H9 (cell line): ENCODE data around the gene C5orf34. TPM values are rescaled to one million over a fixed set of nuclear protein-coding genes. Genes with fewer than 3 reads are reported as not detected.

Source experiments
- DNase-seq: peaks from one replicate; pipeline ENCODE4 v3.0.0-alpha.2; 2017
- H2AFZ ChIP-seq: one replicate; pipeline ENCODE4 v1.6.1; 2013; ENCODE audit warnings: mild to moderate bottlenecking, low read length, control low read depth, moderate library complexity
- H2AK5ac ChIP-seq: 2 replicates; pipeline ENCODE4 v1.6.1; 2013; ENCODE audit warnings: low read length, control low read depth, mixed read lengths; ENCODE audit not compliant: insufficient read length
- H2BK120ac ChIP-seq: one replicate; pipeline ENCODE4 v1.6.1; 2013; ENCODE audit warnings: low read depth, mild to moderate bottlenecking, low read length, control low read depth, inconsistent platforms; ENCODE audit not compliant: poor library complexity, severe bottlenecking
- H2BK12ac ChIP-seq: 2 replicates; pipeline ENCODE4 v1.6.1; 2013; ENCODE audit warnings: low read length, control low read depth, mixed read lengths, low read depth; ENCODE audit not compliant: insufficient read length
- H2BK15ac ChIP-seq: 2 replicates; pipeline ENCODE4 v1.6.1; 2013; ENCODE audit warnings: low read depth, low read length, control low read depth
- H2BK20ac ChIP-seq: one replicate; pipeline ENCODE4 v1.6.1; 2013; ENCODE audit warnings: low read depth, mild to moderate bottlenecking, low read length, control low read depth, inconsistent platforms; ENCODE audit not compliant: poor library complexity, severe bottlenecking
- H2BK5ac ChIP-seq: 2 replicates; pipeline ENCODE4 v1.6.1; 2013; ENCODE audit warnings: low read length, control low read depth, mixed read lengths; ENCODE audit not compliant: insufficient read length
- H3K14ac ChIP-seq: 2 replicates; pipeline ENCODE4 v1.6.1; 2013; ENCODE audit warnings: low read length, control low read depth; ENCODE audit not compliant: insufficient read depth
- H3K18ac ChIP-seq: 2 replicates; pipeline ENCODE4 v1.6.1; 2013; ENCODE audit warnings: low read depth, mild to moderate bottlenecking, mixed read lengths, low read length, control low read depth; ENCODE audit not compliant: insufficient read length
- H3K23ac ChIP-seq: 2 replicates; pipeline ENCODE4 v1.6.1; 2013; ENCODE audit warnings: low read length, control low read depth, mixed read lengths, low read depth; ENCODE audit not compliant: insufficient read length
- H3K23me2 ChIP-seq: 2 replicates; pipeline ENCODE4 v1.6.1; 2013; ENCODE audit warnings: low read depth, mild to moderate bottlenecking, mixed read lengths, low read length, control low read depth; ENCODE audit not compliant: insufficient read length, poor library complexity, severe bottlenecking
- H3K27ac ChIP-seq: 2 replicates; pipeline ENCODE4 v1.5.1; 2013; ENCODE audit warnings: low read length, control low read depth, mixed read lengths, low read depth; ENCODE audit not compliant: insufficient read length
- H3K27me3 ChIP-seq: 2 replicates; pipeline ENCODE4 v1.6.1; 2013; ENCODE audit warnings: low read length, control low read depth, inconsistent platforms; ENCODE audit not compliant: insufficient read depth
- H3K4ac ChIP-seq: 2 replicates; pipeline ENCODE4 v1.6.1; 2013; ENCODE audit warnings: low read depth, mild to moderate bottlenecking, control low read depth, inconsistent platforms, low read length, moderate library complexity
- H3K4me1 ChIP-seq: 2 replicates; pipeline ENCODE4 v1.6.1; 2013; ENCODE audit warnings: low read length, control low read depth, inconsistent platforms; ENCODE audit not compliant: insufficient read depth
- H3K4me2 ChIP-seq: 2 replicates; pipeline ENCODE4 v1.6.1; 2013; ENCODE audit warnings: low read length, control low read depth, mixed read lengths; ENCODE audit not compliant: insufficient read length, insufficient read depth
- H3K56ac ChIP-seq: 2 replicates; pipeline ENCODE4 v1.6.1; 2013; ENCODE audit warnings: low read depth, mild to moderate bottlenecking, mixed read lengths, low read length, control low read depth; ENCODE audit not compliant: insufficient read length
- H3K79me1 ChIP-seq: 2 replicates; pipeline ENCODE4 v1.6.1; 2013; ENCODE audit warnings: low read depth, mild to moderate bottlenecking, moderate library complexity, low read length, control low read depth, inconsistent platforms; ENCODE audit not compliant: insufficient read depth, poor library complexity, severe bottlenecking
- H3K79me2 ChIP-seq: 2 replicates; pipeline ENCODE4 v1.6.1; 2013; ENCODE audit warnings: low read length, control low read depth, inconsistent platforms; ENCODE audit not compliant: insufficient read depth
- H3K9ac ChIP-seq: 2 replicates; pipeline ENCODE4 v1.6.1; 2013; ENCODE audit warnings: low read length, control low read depth, mixed read lengths; ENCODE audit not compliant: insufficient read length; ENCODE audit errors: extremely low read depth
- H3K9me3 ChIP-seq: one replicate; pipeline ENCODE4 v1.6.1; 2013; ENCODE audit warnings: low read depth, low read length, inconsistent platforms; ENCODE audit not compliant: control insufficient read depth
- H3T11ph ChIP-seq: one replicate; pipeline ENCODE4 v1.6.1; 2013; ENCODE audit warnings: mild to moderate bottlenecking, low read length, control low read depth, inconsistent platforms
- H4K20me1 ChIP-seq: one replicate; pipeline ENCODE4 v1.6.1; 2013; ENCODE audit not compliant: control insufficient read depth, insufficient read length, insufficient read depth
- H4K5ac ChIP-seq: 2 replicates; pipeline ENCODE4 v1.6.1; 2013; ENCODE audit warnings: low read depth, mild to moderate bottlenecking, mixed read lengths, low read length, control low read depth; ENCODE audit not compliant: insufficient read length
- H4K8ac ChIP-seq: replicated peaks from 2 replicates; pipeline ENCODE4 v1.6.1; 2013; ENCODE audit warnings: low read length, control low read depth, mixed read lengths, low read depth; ENCODE audit not compliant: insufficient read length
- H4K91ac ChIP-seq: 2 replicates; pipeline ENCODE4 v1.6.1; 2013; ENCODE audit warnings: low read depth, mild to moderate bottlenecking, moderate library complexity, mixed read lengths, low read length, control low read depth; ENCODE audit not compliant: insufficient read length
- H3K27ac Mint-ChIP-seq, 3 experiments: 2 replicates in 2 of 3; 3 replicates in 1 of 3; pipeline ENCODE4 v1.8.0; 2020 to 2021; ENCODE audit warnings: mixed read lengths in 3 of 3, mild to moderate bottlenecking in 1 of 3, moderate library complexity in 1 of 3
- H3K27me3 Mint-ChIP-seq: 2 replicates; pipeline ENCODE4 v1.8.0; 2021; ENCODE audit warnings: low read depth, mild to moderate bottlenecking, moderate library complexity, mixed read lengths
- H3K36me3 Mint-ChIP-seq, 3 experiments: 2 replicates in 2 of 3; 3 replicates in 1 of 3; pipeline ENCODE4 v1.8.0; 2020 to 2021; ENCODE audit warnings: low read depth in 3 of 3, mixed read lengths in 3 of 3; ENCODE audit not compliant: insufficient read depth in 1 of 3
- H3K4me1 Mint-ChIP-seq, 2 experiments: 2 replicates each; pipeline ENCODE4 v1.8.0; 2020; ENCODE audit warnings: mixed read lengths in 2 of 2
- H3K4me3 Mint-ChIP-seq, 2 experiments: 2 replicates in 1 of 2; 3 replicates in 1 of 2; pipeline ENCODE4 v1.8.0; 2020 to 2021; ENCODE audit warnings: mild to moderate bottlenecking in 2 of 2, mixed read lengths in 2 of 2, moderate library complexity in 1 of 2
- H3K9me3 Mint-ChIP-seq, 2 experiments: 2 replicates in 1 of 2; 3 replicates in 1 of 2; pipeline ENCODE4 v1.8.0; 2020; ENCODE audit warnings: mild to moderate bottlenecking in 2 of 2, mixed read lengths in 2 of 2, moderate library complexity in 1 of 2
- WGBS: extraction: QIAGEN DNeasy Blood & Tissue Kit; methylation state at CpG from one replicate; pipeline ENCODE4 v1.1.7; 2013; ENCODE audit warnings: missing lambda C conversion rate, low lambda C conversion rate, mixed read lengths; ENCODE audit not compliant: insufficient read length; ENCODE audit errors: extremely low coverage; 5-methylcytosine and 5-hydroxymethylcytosine counted together
- total RNA-seq: library from RNA; stranded (reverse); gene quantifications from 2 replicates; pipeline ENCODE4 v1.2.1, GENCODE V29; 2021
- TF ChIP-seq, protein P1 (sequence below): fragments of 200-600 bp; sonication (generic); conservative IDR thresholded peaks from 3 replicates; pipeline ENCODE4 v1.8.0; 2021; ENCODE audit warnings: antibody characterized with exemption, mild to moderate bottlenecking

C5orf34 gene
- total RNA-seq, 1 experiment from 2014 or later: 7.7 TPM

DNA sequence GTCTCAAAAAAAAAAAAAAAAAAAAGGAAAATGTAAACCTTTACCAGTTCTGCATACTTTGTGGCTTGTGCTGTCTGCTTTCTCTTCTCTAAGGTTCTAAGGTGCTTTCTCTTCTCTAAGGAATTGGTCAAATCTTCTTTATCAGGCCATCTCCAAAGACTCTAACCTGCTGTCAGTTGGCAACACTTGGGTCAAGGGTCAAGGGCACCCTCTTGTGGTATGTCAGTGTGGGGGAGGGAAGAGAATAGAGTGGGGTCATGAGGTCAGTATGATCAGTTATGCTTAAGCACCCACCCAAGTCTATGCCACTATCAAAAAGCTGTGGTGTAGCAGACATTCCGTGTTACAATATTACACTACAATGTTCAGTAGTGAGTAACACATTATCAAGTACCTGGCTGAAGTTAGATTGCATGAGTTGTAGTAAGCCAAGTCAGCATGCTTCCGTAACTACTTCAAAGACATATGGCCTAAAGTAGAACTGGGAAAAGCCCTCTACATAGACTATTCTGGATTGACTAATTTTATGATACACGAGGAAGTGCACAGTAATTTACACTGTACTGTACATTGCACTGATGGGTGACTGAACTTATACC, 77.8 kb downstream of the C5orf34 start:
- peaks cover 8 to 13% (median 13%) of the 10 kb centered on the region in 3 experiments for H3K36me3 Mint-ChIP-seq
- Histone ChIP-seq H3K23ac (no peak overlapping the region), H4K91ac (no peak overlapping the region), H3K27ac (no peak overlapping the region), H3K27me3 (no peaks in the 10 kb centered on the region), H3K4ac (no peak overlapping the region), H2AFZ (no peak overlapping the region), H2BK120ac (no peak overlapping the region), H4K5ac (no peak overlapping the region), H3K79me2 (no peaks in the 10 kb centered on the region), H3T11ph (no peak overlapping the region), H3K9me3 (no peaks in the 10 kb centered on the region), H4K20me1 (no peaks in the 10 kb centered on the region), H4K8ac (no peak overlapping the region), H2BK20ac (no peak overlapping the region), H3K4me1 (no peaks in the 10 kb centered on the region), H2BK12ac (no peak overlapping the region), H3K79me1 (no peaks in the 10 kb centered on the region), H2BK5ac (no peak overlapping the region), H3K56ac (no peak overlapping the region), H3K14ac (no peak overlapping the region), H2AK5ac (no peak overlapping the region), H3K18ac (no peak overlapping the region), H3K23me2 (no peaks in the 10 kb centered on the region), H2BK15ac (no peak overlapping the region), H3K4me2 (no peak overlapping the region), H3K9ac (no peak overlapping the region)
- H3K4me3 Mint-ChIP-seq: no peak overlapping the region
- DNase-seq: no peak
- peaks cover 7% of the 10 kb centered on the region for H3K27me3 Mint-ChIP-seq
- TF ChIP-seq, protein P1, sequence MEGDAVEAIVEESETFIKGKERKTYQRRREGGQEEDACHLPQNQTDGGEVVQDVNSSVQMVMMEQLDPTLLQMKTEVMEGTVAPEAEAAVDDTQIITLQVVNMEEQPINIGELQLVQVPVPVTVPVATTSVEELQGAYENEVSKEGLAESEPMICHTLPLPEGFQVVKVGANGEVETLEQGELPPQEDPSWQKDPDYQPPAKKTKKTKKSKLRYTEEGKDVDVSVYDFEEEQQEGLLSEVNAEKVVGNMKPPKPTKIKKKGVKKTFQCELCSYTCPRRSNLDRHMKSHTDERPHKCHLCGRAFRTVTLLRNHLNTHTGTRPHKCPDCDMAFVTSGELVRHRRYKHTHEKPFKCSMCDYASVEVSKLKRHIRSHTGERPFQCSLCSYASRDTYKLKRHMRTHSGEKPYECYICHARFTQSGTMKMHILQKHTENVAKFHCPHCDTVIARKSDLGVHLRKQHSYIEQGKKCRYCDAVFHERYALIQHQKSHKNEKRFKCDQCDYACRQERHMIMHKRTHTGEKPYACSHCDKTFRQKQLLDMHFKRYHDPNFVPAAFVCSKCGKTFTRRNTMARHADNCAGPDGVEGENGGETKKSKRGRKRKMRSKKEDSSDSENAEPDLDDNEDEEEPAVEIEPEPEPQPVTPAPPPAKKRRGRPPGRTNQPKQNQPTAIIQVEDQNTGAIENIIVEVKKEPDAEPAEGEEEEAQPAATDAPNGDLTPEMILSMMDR: no peak
- peaks cover 24 to 33% of the 10 kb centered on the region in 2 experiments for H3K9me3 Mint-ChIP-seq
- no CpG with 5 or more reads among the region's 3 CpGs for WGBS
- H3K27ac Mint-ChIP-seq: no peak overlapping the region
- peaks cover 6 to 7% of the 10 kb centered on the region in 2 experiments; a peak in 3 of 4 replicates for H3K4me1 Mint-ChIP-seq

Other genes starting within 250 kb of the C5orf34 start
- 144 and 147 TPM in 2 replicates for gene HMGCS1, start 201.7 kb downstream of the C5orf34 start, total RNA-seq
- gene CCL28, start 102.8 kb downstream of the C5orf34 start, total RNA-seq: not detected in 2 replicates
- gene TMEM267, start 31.3 kb downstream of the C5orf34 start, total RNA-seq: 3.1 and 5.1 TPM in 2 replicates
- gene PAIP1, start 41.9 kb upstream of the C5orf34 start, total RNA-seq: 87.9 and 92.9 TPM in 2 replicates
- gene NNT, start 88.0 kb upstream of the C5orf34 start, total RNA-seq: 25.2 and 27.6 TPM in 2 replicates